Hematopoietic multipotent progenitor cell treated with erythropoietin and hydrocortisone succinate and interleukin-3 and kit ligand, for 8 days (in vitro differentiated cells): Measurements from ENCODE around the gene CREB5.

Experiments
- DNase-seq: peaks from one replicate; pipeline ENCODE4 v3.0.0-alpha.2; 2015

CREB5 gene

GRCh38 chr7:28873365-28873764, 461.0 kb downstream of the CREB5 start:
- no peak for DNase-seq

DNA sequence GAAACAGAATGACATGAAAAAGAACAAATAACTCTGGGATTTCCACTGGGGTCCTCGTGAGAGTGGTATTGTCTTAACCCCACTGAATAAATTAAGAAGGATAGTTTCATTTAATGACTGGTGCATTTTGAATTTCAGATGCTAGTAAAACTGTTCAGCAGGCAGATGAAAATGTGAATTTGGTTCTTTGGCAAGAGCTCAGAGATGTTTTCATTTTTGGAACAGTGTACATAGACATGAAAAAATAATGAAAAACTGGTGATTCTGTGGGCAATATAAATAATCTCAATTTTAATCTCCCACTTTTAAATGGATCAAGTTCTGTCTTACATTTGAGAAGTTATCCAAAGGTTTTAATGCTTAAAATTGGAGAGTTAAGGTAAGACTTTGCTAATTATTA, 461.7 kb downstream of the CREB5 start:
- DNase-seq, result no peak
